ENCODE results near the gene TRIM3. TPM values are rescaled to one million over a fixed set of nuclear protein-coding genes. Genes with fewer than 3 reads are reported as not detected.

Gene TRIM3
- total RNA-seq, 1 donor from 2014 or later, result 128 TPM

- no peak for TF ChIP-seq CTCF (IDR thresholded peaks at IDR 0.05; ENCODE audit: partially characterized antibody, unreplicated experiment)
- peaks cover 6% of the 10 kb centered on the region for H3K9me3 Mint-ChIP-seq (ENCODE audit: unreplicated experiment)
- H3K36me3 Mint-ChIP-seq (ENCODE audit: unreplicated experiment), result no peaks in the 10 kb centered on the region
- no peak for DNase-seq
- no peak overlapping the region for H3K4me3 Mint-ChIP-seq (ENCODE audit: unreplicated experiment)
- no peak overlapping the region for H3K27ac Mint-ChIP-seq (ENCODE audit: unreplicated experiment)
- H3K27me3 Mint-ChIP-seq (ENCODE audit: unreplicated experiment), result peaks cover 3% of the 10 kb centered on the region
- H3K4me1 Mint-ChIP-seq (ENCODE audit: low read depth, unreplicated experiment), result peaks cover 2% of the 10 kb centered on the region
Observed at GRCh38 chr11:6411594-6412031, 62.1 kb downstream of the TRIM3 start.

- H3K27ac Mint-ChIP-seq (ENCODE audit: unreplicated experiment), result no peak overlapping the region
- peaks cover 9% of the 10 kb centered on the region for H3K4me1 Mint-ChIP-seq (ENCODE audit: low read depth, unreplicated experiment)
- H3K4me3 Mint-ChIP-seq (ENCODE audit: unreplicated experiment), result no peak overlapping the region
- H3K9me3 Mint-ChIP-seq (ENCODE audit: unreplicated experiment), result peaks cover 6% of the 10 kb centered on the region
- no peak for DNase-seq
- no peaks in the 10 kb centered on the region for H3K36me3 Mint-ChIP-seq (ENCODE audit: unreplicated experiment)
- no peak for TF ChIP-seq CTCF (IDR thresholded peaks at IDR 0.05; ENCODE audit: partially characterized antibody, unreplicated experiment)
- H3K27me3 Mint-ChIP-seq (ENCODE audit: unreplicated experiment), result peaks cover 3% of the 10 kb centered on the region
Observed at GRCh38 chr11:6410695-6411430, 62.9 kb downstream of the TRIM3 start.

GRCh38 chr11:6406370-6406769, 67.4 kb downstream of the TRIM3 start:
- Mint-ChIP-seq H3K9me3 (ENCODE audit: unreplicated experiment) (peaks cover 2% of the 10 kb centered on the region), H3K27ac (ENCODE audit: unreplicated experiment) (no peak overlapping the region), H3K4me1 (ENCODE audit: low read depth, unreplicated experiment) (peaks cover 18% of the 10 kb centered on the region), H3K36me3 (ENCODE audit: unreplicated experiment) (no peaks in the 10 kb centered on the region), H3K4me3 (ENCODE audit: unreplicated experiment) (peak overlapping the region; percentile 32), H3K27me3 (ENCODE audit: unreplicated experiment) (peaks cover 5% of the 10 kb centered on the region)
- TF ChIP-seq CTCF (IDR thresholded peaks at IDR 0.05; ENCODE audit: partially characterized antibody, unreplicated experiment), result no peak
- DNase-seq, result no peak

- Mint-ChIP-seq H3K4me1 (ENCODE audit: low read depth, unreplicated experiment) (peaks cover 18% of the 10 kb centered on the region), H3K27me3 (ENCODE audit: unreplicated experiment) (peaks cover 4% of the 10 kb centered on the region), H3K9me3 (ENCODE audit: unreplicated experiment) (peaks cover 1% of the 10 kb centered on the region), H3K27ac (ENCODE audit: unreplicated experiment) (no peak overlapping the region), H3K36me3 (ENCODE audit: unreplicated experiment) (no peaks in the 10 kb centered on the region), H3K4me3 (ENCODE audit: unreplicated experiment) (peak overlapping the region; percentile 32)
- DNase-seq, result no peak
- TF ChIP-seq CTCF (IDR thresholded peaks at IDR 0.05; ENCODE audit: partially characterized antibody, unreplicated experiment), result no peak
Observed at GRCh38 chr11:6405846-6406245, 67.9 kb downstream of the TRIM3 start.

GRCh38 chr11:6405052-6405667, 68.6 kb downstream of the TRIM3 start:
- Mint-ChIP-seq H3K9me3 (ENCODE audit: unreplicated experiment) (no peaks in the 10 kb centered on the region), H3K27ac (ENCODE audit: unreplicated experiment) (peak overlapping the region; percentile 33), H3K36me3 (ENCODE audit: unreplicated experiment) (no peaks in the 10 kb centered on the region), H3K4me3 (ENCODE audit: unreplicated experiment) (peak overlapping the region; percentile 35), H3K4me1 (ENCODE audit: low read depth, unreplicated experiment) (peaks cover 18% of the 10 kb centered on the region), H3K27me3 (ENCODE audit: unreplicated experiment) (peaks cover 4% of the 10 kb centered on the region)
- DNase-seq, result peak; percentile 65
- TF ChIP-seq CTCF (IDR thresholded peaks at IDR 0.05; ENCODE audit: partially characterized antibody, unreplicated experiment), result no peak
